Measurements from ENCODE around the gene NOC4L. TPM values are rescaled to one million over a fixed set of nuclear protein-coding genes. Genes with fewer than 3 reads are reported as not detected.

The NOC4L gene
- total RNA-seq, 1 donor from 2014 or later, result 39.3 TPM

DNA sequence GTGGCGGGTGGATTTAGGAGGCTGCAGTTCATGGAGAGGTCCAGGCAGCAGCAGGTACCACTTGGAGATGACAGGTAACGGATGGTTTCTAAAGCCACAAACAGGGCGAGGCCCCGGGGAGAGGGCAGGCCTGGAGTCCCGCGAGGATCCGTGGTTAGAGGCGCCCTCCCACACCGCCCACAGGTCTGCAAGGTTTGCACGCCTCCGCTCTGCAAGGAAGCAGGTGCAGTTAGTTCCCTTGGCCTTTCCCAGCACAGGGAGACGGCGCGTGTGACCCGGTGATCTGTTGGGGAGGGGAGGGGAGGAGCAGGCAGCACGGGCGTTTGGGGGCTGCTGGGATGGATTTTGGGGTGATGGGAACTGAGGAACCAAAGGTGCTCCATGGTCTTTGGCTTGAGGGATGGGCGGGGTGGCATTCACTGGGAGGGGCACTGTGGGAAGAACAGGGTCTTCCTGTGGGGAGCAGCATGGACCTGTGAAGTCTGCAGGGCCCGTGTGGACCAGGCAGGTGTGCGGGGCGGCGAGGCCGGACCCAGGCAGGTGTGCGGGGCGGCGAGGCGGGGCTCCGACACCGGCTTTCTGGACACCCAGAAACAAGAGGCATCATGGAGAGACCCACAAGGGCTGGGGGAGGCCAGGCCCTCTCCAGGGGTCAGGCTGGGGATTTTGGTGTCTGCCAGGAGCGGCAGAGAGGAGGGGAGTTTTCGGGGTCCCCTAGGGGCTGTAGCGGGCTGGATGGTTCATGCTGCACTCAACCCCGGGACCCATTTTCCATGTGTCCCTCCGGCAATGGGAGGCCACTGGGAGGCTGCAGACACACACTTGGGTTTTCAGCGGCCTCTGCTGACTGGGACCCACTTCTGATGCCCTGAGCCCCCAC lies 29.1 kb downstream of the NOC4L start:
- H3K9me3 Mint-ChIP-seq, result no peaks in the 10 kb centered on the region
- peaks cover 2% of the 10 kb centered on the region for H3K27me3 Mint-ChIP-seq (ENCODE audit: low read depth)
- H3K4me3 Mint-ChIP-seq (ENCODE audit: low read depth), result no peak overlapping the region
- no peaks in the 10 kb centered on the region for H3K36me3 Mint-ChIP-seq (ENCODE audit: low read depth)
- H3K4me1 Mint-ChIP-seq (ENCODE audit: low read depth), result peaks cover 18% of the 10 kb centered on the region
- intact Hi-C loops (cut with micrococcal nuclease), result no loop called here
- H3K27ac Mint-ChIP-seq, result no peak overlapping the region
- DNase-seq (ENCODE audit: low spot score), result no peak

DNA sequence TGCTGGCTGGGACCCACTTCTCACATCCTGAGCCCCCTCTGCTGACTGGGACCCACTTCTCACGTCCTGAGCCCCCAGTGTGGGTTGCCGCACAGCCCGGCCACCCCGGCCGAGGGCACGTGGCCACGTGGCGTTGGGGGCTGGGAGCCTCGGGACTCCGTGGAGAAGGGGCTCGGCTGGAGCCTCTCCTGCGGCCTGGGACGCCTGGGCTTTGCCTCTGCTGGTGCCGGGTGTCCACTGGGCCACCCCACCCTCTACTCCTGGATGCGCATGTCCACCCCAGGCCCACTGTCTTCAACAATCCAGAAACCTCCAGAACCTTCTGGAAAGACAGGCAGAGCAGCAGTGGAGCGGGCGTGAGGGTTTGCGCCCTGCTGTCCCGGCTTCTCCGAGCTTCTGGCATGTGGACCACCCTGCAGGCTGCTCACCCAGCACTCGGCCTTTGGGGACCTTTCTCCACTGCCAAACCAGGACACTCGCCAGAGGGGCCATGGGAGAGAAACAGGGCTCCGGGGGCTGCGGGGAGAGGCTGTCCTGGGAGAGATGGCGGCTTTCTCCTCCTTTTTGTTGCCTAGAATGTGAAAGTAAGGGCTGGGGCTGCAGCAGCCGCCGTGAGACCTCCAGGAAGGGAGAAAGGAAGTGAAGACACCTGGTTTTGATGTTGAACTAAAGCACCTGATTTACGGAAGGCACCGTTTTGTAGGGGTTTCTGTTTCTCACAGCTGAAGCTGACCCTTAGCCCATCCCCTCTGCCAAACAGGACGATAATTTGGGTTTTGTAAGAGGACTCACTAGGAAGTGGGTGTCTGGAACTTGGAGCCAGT lies 30.0 kb downstream of the NOC4L start:
- no peak overlapping the region for H3K27ac Mint-ChIP-seq
- intact Hi-C loops (cut with micrococcal nuclease), result no loop called here

DNA sequence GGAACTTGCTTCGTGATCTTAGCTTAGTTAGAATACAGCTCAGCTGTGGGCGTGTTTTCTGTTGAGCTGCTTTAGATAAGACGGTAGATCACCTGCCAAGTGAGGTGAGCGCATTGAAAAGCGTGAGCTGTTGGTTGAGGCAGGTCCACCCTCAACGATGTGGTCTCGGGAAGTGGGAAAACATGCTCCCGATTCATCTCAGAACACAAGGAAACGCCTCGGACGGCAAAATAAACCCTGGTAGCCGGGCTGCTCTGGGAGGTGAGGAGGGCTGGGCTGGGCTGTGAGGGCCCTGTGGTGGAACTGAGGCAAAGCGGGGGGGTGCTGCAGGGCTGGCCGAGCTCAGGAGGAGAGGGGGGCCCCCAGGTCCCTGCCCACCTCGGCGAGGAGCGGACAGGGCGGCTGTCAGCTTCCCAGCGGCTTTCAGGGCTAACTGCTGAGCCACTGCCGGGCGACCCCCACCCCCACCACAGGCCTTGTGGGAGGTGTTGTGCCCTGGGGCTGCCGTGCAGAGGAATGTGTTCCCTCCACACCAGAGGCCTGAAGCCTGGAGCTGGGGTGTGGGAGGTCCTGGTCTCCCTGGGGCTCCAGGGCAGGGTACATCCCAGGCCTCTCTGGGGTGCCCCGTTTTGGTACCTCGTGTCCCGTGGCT lies 30.7 kb downstream of the NOC4L start:
- H3K4me1 Mint-ChIP-seq (ENCODE audit: low read depth), result peaks cover 29% of the 10 kb centered on the region
- no peak for DNase-seq (ENCODE audit: low spot score)
- H3K36me3 Mint-ChIP-seq (ENCODE audit: low read depth), result no peaks in the 10 kb centered on the region
- intact Hi-C loops (cut with micrococcal nuclease), result no loop called here
- H3K4me3 Mint-ChIP-seq (ENCODE audit: low read depth), result no peak overlapping the region
- H3K27me3 Mint-ChIP-seq (ENCODE audit: low read depth), result peaks cover 2% of the 10 kb centered on the region
- no peak overlapping the region for H3K27ac Mint-ChIP-seq
- no peaks in the 10 kb centered on the region for H3K9me3 Mint-ChIP-seq

More for the DNA sequence above, 30.0 kb downstream of the NOC4L start:
- H3K27me3 Mint-ChIP-seq (ENCODE audit: low read depth), result peaks cover 2% of the 10 kb centered on the region
- H3K36me3 Mint-ChIP-seq (ENCODE audit: low read depth), result no peaks in the 10 kb centered on the region
- no peaks in the 10 kb centered on the region for H3K9me3 Mint-ChIP-seq
- H3K4me3 Mint-ChIP-seq (ENCODE audit: low read depth), result no peak overlapping the region
- DNase-seq (ENCODE audit: low spot score), result no peak
- peaks cover 26% of the 10 kb centered on the region for H3K4me1 Mint-ChIP-seq (ENCODE audit: low read depth)

DNA sequence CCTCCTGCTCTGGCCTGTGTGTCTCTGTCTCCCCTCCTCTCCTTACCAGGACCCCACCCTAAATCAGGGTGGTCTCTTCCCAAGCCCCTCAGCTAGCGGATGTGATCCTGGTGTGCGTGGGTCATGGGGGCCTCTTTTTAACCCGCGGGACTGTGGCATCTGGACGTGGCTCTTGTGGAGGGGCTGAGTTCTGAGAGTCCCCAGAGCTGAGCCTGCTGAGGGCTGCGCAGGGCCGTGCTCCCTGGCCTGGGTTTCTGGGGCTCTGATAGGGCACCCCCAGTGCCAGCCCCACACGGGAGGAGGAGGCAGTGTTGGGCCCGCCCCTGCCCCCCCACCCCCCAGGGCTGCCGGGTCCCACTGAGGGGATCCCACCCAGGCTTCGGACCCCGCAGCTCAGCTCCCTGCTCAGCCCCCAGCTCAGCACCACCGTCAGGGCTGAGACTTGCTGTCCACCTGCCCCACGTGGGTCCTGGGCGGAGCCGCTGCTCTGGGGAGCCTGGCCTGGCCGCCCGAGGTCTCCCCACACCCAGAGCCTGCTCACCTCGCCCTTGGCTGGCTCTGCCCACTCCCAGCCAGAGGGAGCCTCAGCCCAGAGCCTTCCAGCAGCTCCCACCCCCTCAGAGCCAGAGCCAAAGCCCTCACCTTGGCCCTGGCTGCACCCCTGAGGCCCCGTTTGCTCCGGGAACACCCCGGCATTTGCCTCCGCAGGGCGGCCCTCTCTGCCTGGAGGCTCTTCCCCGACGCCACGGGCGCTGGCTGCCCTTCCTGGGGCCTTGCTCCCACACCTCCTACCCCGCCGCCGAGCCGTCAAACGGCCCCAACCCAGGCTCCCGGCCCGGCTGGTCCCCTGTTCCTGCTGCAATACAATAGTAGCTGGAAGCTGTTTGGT lies 31.5 kb downstream of the NOC4L start:
- Mint-ChIP-seq H3K4me1 (ENCODE audit: low read depth) (peaks cover 30% of the 10 kb centered on the region), H3K4me3 (ENCODE audit: low read depth) (no peak overlapping the region), H3K36me3 (ENCODE audit: low read depth) (no peaks in the 10 kb centered on the region), H3K27me3 (ENCODE audit: low read depth) (peaks cover 2% of the 10 kb centered on the region), H3K27ac (no peak overlapping the region), H3K9me3 (no peaks in the 10 kb centered on the region)
- DNase-seq (ENCODE audit: low spot score), result no peak
- intact Hi-C loops (cut with micrococcal nuclease), result no loop called here

DNA sequence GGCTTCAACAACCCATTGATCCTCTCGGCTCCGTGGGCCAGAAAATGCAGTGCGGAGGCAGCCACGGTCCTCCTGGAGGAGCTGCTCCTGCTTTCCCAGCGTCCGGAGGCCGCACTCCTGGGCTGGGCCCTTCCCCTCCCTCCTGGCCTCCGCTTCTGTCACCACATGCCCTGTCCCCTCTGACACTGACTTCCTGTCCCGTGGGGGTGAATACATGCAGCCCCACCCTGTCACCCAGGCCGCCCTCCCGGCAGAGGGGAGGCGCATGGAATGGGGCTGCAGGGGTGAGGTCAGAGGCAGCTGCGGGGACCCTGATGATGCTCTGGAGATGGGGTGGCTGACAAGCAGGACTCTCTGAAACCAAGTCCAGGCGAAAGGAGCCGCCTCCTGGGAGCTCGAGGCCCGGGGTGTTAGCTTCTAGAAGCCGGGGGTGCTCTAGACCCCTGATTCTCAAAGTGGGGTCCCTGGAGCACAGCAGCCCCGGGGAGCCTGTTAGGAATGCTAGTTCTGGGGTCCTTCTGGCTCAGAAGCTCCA lies 32.2 kb downstream of the NOC4L start:
- peaks cover 2% of the 10 kb centered on the region for H3K27me3 Mint-ChIP-seq (ENCODE audit: low read depth)
- no peaks in the 10 kb centered on the region for H3K9me3 Mint-ChIP-seq
- H3K36me3 Mint-ChIP-seq (ENCODE audit: low read depth), result no peaks in the 10 kb centered on the region
- no peak for DNase-seq (ENCODE audit: low spot score)
- no peak overlapping the region for H3K4me3 Mint-ChIP-seq (ENCODE audit: low read depth)
- H3K27ac Mint-ChIP-seq, result no peak overlapping the region
- peaks cover 30% of the 10 kb centered on the region for H3K4me1 Mint-ChIP-seq (ENCODE audit: low read depth)
- intact Hi-C loops (cut with micrococcal nuclease), result no loop called here

DNA sequence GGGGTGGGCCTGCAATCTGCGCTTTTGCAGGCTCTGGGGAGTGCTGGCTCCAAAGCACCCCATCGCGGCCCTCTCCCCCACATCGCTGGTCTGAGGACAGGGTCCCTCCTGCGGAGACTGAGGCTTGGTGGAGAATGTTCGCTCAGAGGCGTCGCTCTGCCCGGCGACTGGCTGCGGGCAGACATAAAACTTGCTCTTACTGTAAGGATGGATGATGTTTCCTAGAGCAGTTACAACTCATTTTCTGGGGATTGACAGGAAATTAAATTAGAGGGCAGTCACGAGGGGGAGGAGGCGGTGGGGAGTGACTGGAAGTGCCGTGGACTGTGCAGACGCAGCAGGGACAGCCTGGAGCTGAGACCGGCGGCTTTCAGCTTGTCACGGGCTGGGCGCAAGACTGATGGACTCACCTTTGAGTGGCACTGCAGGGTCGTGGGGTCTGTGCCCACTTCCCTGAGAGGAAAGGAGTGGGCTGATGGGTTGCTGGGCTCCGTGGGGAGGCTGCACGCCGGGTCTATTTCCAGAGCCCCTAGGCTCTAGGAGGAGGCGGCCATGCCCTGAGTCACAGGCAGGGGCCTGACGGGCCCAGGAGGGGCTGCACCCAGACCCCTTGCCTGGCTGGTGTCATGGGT lies 32.8 kb downstream of the NOC4L start:
- Mint-ChIP-seq H3K4me1 (ENCODE audit: low read depth) (peaks cover 30% of the 10 kb centered on the region), H3K36me3 (ENCODE audit: low read depth) (no peaks in the 10 kb centered on the region), H3K27me3 (ENCODE audit: low read depth) (peaks cover 2% of the 10 kb centered on the region), H3K27ac (no peak overlapping the region), H3K9me3 (no peaks in the 10 kb centered on the region), H3K4me3 (ENCODE audit: low read depth) (no peak overlapping the region)
- intact Hi-C loops (cut with micrococcal nuclease), result no loop called here
- no peak for DNase-seq (ENCODE audit: low spot score)

DNA sequence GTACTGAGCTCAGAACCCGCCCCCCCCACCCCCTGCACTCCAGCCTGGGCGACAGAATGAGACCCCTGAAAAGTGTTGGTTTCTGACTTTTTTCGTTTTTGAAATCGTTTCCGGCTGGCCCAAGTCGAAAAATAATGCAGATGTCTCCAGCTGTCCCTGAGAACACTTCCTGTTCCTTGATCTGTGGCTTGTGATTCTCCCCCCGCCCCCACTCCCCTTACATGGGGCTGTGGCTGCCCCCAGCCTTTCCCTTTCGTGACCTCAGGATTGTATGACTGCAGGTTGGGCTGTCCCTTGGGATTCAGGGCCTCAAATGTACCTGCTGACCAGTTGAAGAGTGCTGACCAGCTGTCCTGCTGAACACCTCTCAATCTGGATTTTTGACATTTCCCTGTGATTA lies 34.1 kb downstream of the NOC4L start:
- H3K27ac Mint-ChIP-seq, result no peak overlapping the region
- no peak for DNase-seq (ENCODE audit: low spot score)
- intact Hi-C loops (cut with micrococcal nuclease), result no loop called here

DNA sequence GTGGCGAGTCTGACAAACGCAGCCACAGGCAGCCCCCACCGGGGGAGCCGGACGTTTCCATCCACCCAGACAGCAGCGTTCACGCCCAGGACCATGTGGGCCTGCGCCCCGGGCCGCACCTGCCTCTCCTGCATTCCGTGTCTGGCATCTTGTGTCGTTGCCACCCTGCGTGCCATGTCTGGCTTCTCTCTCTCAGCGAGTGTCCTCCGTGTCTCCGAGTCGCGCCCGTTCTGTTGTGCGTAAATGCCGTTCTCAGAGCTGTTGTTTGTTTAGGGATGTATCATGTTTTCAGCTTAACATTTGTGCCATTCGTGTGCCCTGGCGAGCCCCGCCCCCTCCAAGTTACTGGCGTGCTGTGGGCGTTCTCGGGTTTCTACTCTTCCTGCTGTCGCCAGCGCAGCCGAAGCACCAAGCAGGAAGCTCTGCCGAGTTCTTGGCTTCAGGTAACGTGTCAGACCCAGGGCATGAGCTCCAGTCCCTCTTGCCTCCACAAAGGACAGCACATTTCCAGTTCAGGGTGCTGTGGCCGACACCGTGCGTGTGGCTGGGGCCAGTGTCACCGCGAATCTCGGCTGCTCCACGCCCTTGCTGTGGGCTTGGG lies 34.6 kb downstream of the NOC4L start:
- peaks cover 6% of the 10 kb centered on the region for H3K27me3 Mint-ChIP-seq (ENCODE audit: low read depth)
- peaks cover 21% of the 10 kb centered on the region for H3K4me1 Mint-ChIP-seq (ENCODE audit: low read depth)
- no peak for DNase-seq (ENCODE audit: low spot score)
- intact Hi-C loops (cut with micrococcal nuclease), result no loop called here
- peak overlapping the region; percentile 71 for H3K27ac Mint-ChIP-seq
- no peaks in the 10 kb centered on the region for H3K36me3 Mint-ChIP-seq (ENCODE audit: low read depth)
- H3K4me3 Mint-ChIP-seq (ENCODE audit: low read depth), result peak overlapping the region; percentile 75
- H3K9me3 Mint-ChIP-seq, result no peaks in the 10 kb centered on the region

More for the DNA sequence above, 34.1 kb downstream of the NOC4L start:
- Mint-ChIP-seq H3K27me3 (ENCODE audit: low read depth) (peaks cover 4% of the 10 kb centered on the region), H3K36me3 (ENCODE audit: low read depth) (no peaks in the 10 kb centered on the region), H3K4me3 (ENCODE audit: low read depth) (peak overlapping the region; percentile 5), H3K4me1 (ENCODE audit: low read depth) (peaks cover 22% of the 10 kb centered on the region), H3K9me3 (no peaks in the 10 kb centered on the region)

DNA sequence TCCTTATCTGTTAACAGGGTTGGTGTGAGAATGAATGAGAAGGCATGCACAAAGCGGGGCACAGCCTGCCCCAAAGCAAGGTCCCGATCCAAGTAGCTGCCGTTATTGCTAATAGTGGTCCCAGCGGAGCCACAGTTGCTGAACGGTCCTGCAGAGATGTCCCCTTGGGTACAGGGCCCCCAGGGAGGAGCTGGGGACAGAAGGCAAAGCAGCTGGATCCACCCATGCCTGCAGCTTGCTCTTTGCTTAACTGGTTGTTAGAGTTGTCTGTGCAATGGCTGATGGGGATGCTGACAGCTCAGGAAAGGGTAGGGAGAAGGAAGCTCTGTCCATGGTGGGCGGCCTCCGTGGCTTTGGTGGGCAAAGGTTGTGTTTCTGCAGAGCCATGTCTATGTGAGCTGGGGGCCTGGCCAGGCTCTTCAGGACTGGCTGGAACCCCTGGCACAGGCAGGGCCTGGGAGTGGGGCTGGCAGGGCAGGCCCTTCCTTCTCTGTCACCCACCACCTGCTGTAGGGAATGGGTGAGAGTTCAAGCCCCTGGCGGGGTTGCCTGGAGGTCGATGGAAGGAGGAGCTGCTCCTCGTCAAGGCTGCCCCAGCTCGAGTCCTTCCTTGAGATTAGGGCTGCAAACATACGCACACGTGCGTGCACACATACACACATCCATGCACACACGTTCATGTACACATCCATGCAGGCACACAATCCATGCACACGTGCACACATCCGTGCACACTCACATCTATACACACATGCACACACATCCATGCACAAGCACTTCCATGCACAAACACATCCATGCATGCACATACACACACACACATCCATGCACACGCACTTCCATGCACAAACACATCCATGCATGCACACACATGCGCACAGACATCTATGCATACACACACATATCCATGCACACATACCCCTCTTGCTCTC lies 35.4 kb downstream of the NOC4L start:
- Mint-ChIP-seq H3K4me3 (ENCODE audit: low read depth) (no peak overlapping the region), H3K27me3 (ENCODE audit: low read depth) (peaks cover 12% of the 10 kb centered on the region), H3K9me3 (no peaks in the 10 kb centered on the region), H3K36me3 (ENCODE audit: low read depth) (no peaks in the 10 kb centered on the region), H3K4me1 (ENCODE audit: low read depth) (peaks cover 16% of the 10 kb centered on the region), H3K27ac (no peak overlapping the region)
- intact Hi-C loops (cut with micrococcal nuclease), result loop anchor here (10.0 kb wide), 1 partner anchor 315 kb away; the partner anchor contains the start of gene FBRSL1
- DNase-seq (ENCODE audit: low spot score), result no peak

DNA sequence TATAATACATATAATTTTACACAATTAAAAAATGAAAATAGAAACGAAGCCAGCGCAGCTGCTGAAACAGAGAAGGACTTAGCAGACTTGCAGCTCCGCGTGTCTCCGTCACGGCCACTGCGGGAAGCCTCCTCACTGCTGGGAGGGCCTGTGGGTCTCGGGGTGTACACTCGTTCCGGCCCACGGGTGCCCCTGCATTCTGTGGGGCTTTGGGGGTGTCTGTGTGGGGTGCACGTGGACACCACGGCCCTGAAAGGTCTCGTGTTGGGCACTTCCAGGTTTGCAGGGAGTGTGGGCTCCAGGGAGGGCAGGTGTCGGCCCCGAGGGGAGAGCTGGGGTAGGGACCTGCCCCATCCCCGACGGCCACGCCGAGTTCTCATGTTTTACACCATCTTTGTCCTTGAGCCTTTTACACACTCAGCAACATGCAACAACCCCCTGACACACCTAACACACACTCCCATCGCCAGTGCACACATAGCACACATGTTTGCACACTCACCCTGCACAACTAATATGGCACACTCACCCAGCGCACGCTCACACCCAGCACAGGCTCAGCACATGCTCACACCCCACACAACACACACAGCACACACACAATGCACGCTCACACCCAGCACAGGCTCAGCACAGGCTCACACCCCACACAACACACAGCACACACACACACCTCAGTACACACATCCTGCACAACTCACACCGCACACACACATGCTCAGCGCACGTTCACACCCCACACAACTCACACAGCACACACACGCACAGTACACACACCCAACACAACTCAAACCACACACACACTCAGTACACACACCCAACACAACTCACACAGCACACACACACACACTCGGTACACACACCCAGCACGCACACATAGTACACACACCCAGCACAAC lies 36.6 kb downstream of the NOC4L start:
- peaks cover 3% of the 10 kb centered on the region for H3K36me3 Mint-ChIP-seq (ENCODE audit: low read depth)
- H3K27me3 Mint-ChIP-seq (ENCODE audit: low read depth), result peaks cover 16% of the 10 kb centered on the region
- H3K9me3 Mint-ChIP-seq, result no peaks in the 10 kb centered on the region
- H3K4me3 Mint-ChIP-seq (ENCODE audit: low read depth), result no peak overlapping the region
- H3K27ac Mint-ChIP-seq, result no peak overlapping the region
- no peak for DNase-seq (ENCODE audit: low spot score)
- peaks cover 18% of the 10 kb centered on the region for H3K4me1 Mint-ChIP-seq (ENCODE audit: low read depth)
- intact Hi-C loops (cut with micrococcal nuclease), result loop anchor here (10.0 kb wide), 1 partner anchor 314 kb away; the partner anchor contains the start of gene FBRSL1
